ENCODE results near the gene OCRL. TPM values are rescaled to one million over a fixed set of nuclear protein-coding genes. Genes with fewer than 3 reads are reported as not detected.

OCRL gene
- 10 to 100 TPM; 27.3 to 32.1 (median 31.5) TPM for polyA plus RNA-seq (ENCODE audit: insufficient read length in 4 of 4)

GRCh38 chrX:129540068-129540653, at the start of gene OCRL:
OCRL (plus strand) TSS chrX:129540259; CDS start chrX:129540440, 181 bp downstream.
- DNase-seq (ENCODE audit: low read depth in 4 of 4, low spot score in 3 of 4) = peak in 2 of 4 donors; percentile 28 to 50

GRCh38 chrX:129490330-129490729, 49.7 kb upstream of the OCRL start:
- no peak for DNase-seq (ENCODE audit: low read depth in 4 of 4, low spot score in 3 of 4)

GRCh38 chrX:129493643-129494042, 46.4 kb upstream of the OCRL start:
- no peak for DNase-seq (ENCODE audit: low read depth in 4 of 4, low spot score in 3 of 4)

DNA sequence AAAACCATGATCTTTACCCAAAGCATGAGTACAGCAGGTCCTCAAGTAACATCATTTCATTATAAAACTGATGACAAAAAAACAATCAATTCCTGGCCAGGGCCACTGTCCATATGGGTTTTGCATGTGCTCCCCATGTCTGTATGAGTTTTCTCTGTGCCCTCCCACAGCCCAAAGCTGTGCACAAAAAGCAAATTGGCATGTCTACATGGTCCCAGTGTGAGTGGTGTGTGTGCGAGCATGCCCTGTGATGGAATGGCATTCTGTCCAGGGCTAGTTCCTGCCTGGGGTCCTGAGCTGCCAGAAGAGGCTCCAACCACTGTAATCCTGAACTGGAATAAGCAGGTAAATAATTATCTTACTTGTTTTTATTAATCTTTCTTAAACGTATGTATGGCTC, 45.2 kb upstream of the OCRL start:
- DNase-seq (ENCODE audit: low read depth in 4 of 4, low spot score in 3 of 4) = no peak

DNA sequence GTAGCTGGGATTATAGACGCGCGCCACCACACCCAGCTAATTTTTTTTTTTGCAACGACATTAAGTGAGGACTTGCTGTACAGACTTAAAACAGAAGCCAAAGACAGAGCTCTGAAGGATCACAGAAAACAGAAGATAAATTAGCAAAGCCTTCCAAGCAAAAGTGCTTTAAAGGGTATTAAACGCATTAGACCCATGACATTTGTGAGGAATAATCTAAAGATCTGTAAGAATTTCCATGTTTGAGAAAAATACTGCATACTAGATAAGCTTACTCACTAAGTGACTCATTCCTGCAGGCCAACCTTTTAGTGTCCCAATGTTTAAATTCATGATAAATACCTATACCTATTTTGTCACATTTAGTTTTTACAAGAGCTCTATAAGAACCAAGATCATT, 44.2 kb upstream of the OCRL start:
- DNase-seq (ENCODE audit: low read depth in 4 of 4, low spot score in 3 of 4) = no peak

- no peak for DNase-seq (ENCODE audit: low read depth in 4 of 4, low spot score in 3 of 4)
These were observed 43.4 kb upstream of the OCRL start for GRCh38 chrX:129496625-129497024.

GRCh38 chrX:129497146-129497843, 42.8 kb upstream of the OCRL start:
- no peak for DNase-seq (ENCODE audit: low read depth in 4 of 4, low spot score in 3 of 4)

DNA sequence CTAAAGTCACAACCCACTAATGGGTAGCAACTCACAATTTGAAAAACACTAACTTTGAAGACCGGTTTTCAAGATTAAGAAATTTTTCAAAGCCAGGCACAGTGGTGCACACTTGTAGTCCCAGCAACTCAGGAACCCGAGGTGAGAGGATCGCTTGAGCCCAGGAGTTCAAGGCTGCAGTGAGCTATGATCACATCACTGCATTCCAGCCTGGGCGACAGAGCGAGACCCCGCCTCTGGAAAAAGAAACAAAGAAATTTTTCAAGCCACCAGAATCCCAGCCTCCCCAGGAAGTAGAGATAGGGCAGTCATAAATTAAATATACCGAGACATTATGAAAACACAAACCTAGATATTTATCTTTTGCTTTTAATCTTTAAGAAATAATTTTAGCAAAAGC, 29.7 kb upstream of the OCRL start:
- DNase-seq (ENCODE audit: low read depth in 4 of 4, low spot score in 3 of 4) = peak in 1 of 4 donors; percentile 8

DNA sequence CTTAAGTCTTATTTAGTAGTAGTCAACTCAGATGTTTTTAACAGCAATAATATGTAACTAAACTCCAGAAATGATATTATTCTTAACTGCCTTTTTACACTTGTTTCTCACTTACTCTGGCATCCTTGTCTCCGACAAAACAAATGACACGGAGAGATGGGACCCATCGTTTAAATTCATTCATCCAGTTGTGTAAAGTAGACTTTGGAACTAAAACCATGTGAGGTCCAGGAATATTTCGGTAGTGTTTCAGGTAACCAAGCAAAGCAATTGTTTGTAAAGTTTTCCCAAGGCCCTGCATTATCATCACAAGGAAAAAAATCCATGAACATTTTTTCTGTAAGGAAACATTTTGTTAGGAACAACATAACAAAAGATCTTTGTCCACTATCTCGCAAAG, 28.4 kb upstream of the OCRL start:
- no peak for DNase-seq (ENCODE audit: low read depth in 4 of 4, low spot score in 3 of 4)

DNA sequence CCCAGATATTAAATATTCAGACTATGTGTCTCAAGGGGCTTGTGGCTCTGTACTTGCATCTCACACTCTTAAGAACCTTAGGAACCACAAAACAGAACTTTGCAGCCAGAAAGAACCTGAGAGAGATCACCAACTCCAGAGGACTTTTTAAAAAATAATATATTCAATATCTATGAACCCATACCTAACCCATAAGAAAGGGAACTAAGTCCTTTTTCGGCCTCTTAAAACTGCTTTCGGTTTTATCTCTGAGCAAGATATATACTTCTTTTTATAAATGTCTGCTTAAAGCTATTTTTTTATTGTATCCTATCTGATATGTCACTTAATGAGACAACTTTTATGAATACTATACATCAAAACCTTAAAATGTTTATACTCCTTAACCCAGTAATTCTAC, 27.6 kb upstream of the OCRL start:
- no peak for DNase-seq (ENCODE audit: low read depth in 4 of 4, low spot score in 3 of 4)

GRCh38 chrX:129516402-129516801, 23.7 kb upstream of the OCRL start:
- no peak for DNase-seq (ENCODE audit: low read depth in 4 of 4, low spot score in 3 of 4)

- no peak for DNase-seq (ENCODE audit: low read depth in 4 of 4, low spot score in 3 of 4)
These were observed 19.9 kb upstream of the OCRL start for GRCh38 chrX:129520151-129520550.

DNA sequence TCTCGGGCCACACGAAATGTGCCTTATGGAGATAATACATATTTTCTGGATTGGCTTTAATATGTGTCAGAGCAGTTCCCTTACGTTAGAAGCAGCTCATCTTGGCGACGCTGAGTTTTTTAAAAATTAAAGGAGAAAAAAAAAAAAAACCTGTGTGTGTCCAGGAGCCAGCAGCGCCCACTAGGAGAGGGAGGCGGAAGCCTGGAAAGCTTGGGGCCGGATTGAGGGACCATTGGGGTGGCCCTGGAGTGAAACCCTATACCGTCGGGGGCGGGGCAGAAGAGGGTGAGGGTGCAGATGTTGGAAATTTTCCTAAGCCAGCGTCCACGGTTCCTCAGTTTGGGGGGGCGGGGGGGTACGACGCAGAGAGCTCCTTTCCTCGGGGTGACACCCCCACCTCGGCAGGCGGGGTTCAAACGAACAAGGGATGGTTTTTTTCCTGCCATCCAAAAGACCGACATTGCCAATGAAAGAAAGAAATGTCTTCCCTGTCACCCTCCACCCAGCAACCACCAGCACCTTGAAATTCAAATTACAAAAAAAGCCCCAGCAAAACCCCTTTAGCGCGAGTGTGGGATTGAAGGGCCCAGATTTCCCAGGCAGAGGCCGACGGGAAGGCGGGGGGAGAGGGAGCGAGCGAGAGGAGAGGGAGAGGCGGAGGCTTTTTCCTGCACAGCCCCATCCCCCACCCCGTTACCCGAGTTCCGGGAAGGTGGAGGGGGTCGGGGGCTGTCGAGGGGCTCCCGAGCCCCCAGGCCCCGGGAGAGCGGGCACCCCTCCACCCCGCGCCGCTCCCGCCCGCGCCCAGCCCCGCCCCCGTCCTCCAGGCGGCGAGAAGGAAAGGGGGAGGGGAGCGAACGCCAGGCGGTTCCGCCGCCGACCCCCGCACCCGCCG, 17.6 kb upstream of the OCRL start:
- DNase-seq (ENCODE audit: low read depth in 4 of 4, low spot score in 3 of 4) = peak in 2 of 4 donors; percentile 32 to 61

- peak in 3 of 4 donors; percentile 44 to 57 (median 56) for DNase-seq (ENCODE audit: low read depth in 4 of 4, low spot score in 3 of 4)
These were observed 16.8 kb upstream of the OCRL start, which contains the start of gene SMARCA1 for GRCh38 chrX:129523079-129523911. SMARCA1 (minus strand) TSS chrX:129523490; CDS start chrX:129523370, 120 bp downstream.

DNA sequence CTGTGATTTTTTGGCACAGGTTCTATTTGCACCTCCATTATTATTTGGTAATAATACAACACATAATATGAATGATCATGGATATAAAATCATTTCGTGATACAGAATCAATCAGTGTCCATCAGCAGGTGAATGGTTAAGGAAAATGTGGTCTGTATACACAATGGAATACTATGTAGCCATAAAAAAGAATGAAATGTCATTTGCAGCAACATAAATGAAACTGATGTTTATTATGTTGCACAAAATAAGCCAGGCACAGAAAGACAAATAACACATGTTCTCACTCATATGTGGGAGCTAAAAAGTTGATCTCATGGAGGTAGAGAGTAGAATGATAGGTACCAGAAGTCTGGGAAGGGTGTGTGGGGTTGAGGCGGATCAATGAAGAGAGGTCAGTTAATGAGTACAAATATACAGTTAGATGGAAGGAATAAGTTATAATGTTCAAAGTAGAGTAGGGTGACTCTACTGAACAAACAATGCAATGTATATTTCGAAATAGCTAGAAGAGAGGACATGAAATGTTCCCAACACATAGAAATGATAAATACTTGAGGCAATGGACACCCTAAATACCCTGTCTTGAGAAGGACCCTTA, 15.7 kb upstream of the OCRL start:
- DNase-seq (ENCODE audit: low read depth in 4 of 4, low spot score in 3 of 4) = no peak

GRCh38 chrX:129525162-129525561, 14.9 kb upstream of the OCRL start:
- DNase-seq (ENCODE audit: low read depth in 4 of 4, low spot score in 3 of 4) = no peak

- DNase-seq (ENCODE audit: low read depth in 4 of 4, low spot score in 3 of 4) = no peak
These were observed 14.2 kb upstream of the OCRL start for GRCh38 chrX:129525896-129526295.

- DNase-seq (ENCODE audit: low read depth in 4 of 4, low spot score in 3 of 4) = no peak
These were observed 10.3 kb upstream of the OCRL start for GRCh38 chrX:129529685-129530281.

GRCh38 chrX:129530410-129530809, 9.6 kb upstream of the OCRL start:
- DNase-seq (ENCODE audit: low read depth in 4 of 4, low spot score in 3 of 4) = no peak

GRCh38 chrX:129531132-129531531, 8.9 kb upstream of the OCRL start:
- DNase-seq (ENCODE audit: low read depth in 4 of 4, low spot score in 3 of 4) = no peak

Data from right renal pelvis (tissue), 4 donors.